Suprapubic skin (tissue), 4 donors: ENCODE data around the gene DBN1. TPM values are rescaled to one million over a fixed set of nuclear protein-coding genes. Genes with fewer than 3 reads are reported as not detected.
"Not testable (repeated sequence)": the region's sequence is repeated elsewhere in the genome, so short reads cannot be mapped to it uniquely, and the experiment has no call there.

Experiments used
- DNase-seq, 2 donors: peaks; one replicate each; pipeline ENCODE4 v3.0.0-alpha.2; 2019; ENCODE audit warnings: low spot score in 2 of 2
- H3K27ac ChIP-seq: fragments of 200-600 bp; sonication (generic); one replicate; pipeline ENCODE4 v1.5.1; 2019
- H3K27me3 ChIP-seq: fragments of 200-600 bp; sonication (generic); one replicate; pipeline ENCODE4 v1.5.1; 2019
- H3K36me3 ChIP-seq: fragments of 200-600 bp; sonication (generic); one replicate; pipeline ENCODE4 v1.5.1; 2019
- H3K4me1 ChIP-seq: fragments of 200-600 bp; sonication (generic); one replicate; pipeline ENCODE4 v1.5.1; 2019
- H3K4me3 ChIP-seq: fragments of 200-600 bp; sonication (generic); one replicate; pipeline ENCODE4 v1.5.1; 2019; ENCODE audit warnings: mild to moderate bottlenecking
- H3K9me3 ChIP-seq: fragments of 200-600 bp; sonication (generic); one replicate; pipeline ENCODE4 v1.5.1; 2019
- EP300 ChIP-seq: sonication (generic); formaldehyde crosslinking; IDR thresholded peaks from one replicate; pipeline ENCODE4 v1.6.1; 2017; ENCODE audit warnings: antibody characterized with exemption
- POLR2A ChIP-seq, 2 donors: fragments of 450-650 bp; IDR thresholded peaks; one replicate each; pipeline ENCODE4 v1.6.1; 2017; ENCODE audit warnings: antibody characterized with exemption in 2 of 2, mild to moderate bottlenecking in 2 of 2, moderate library complexity in 2 of 2
- POLR2AphosphoS5 ChIP-seq, 3 donors: sonication (generic); formaldehyde crosslinking; IDR thresholded peaks; one replicate each; pipeline ENCODE4 v1.6.1; 2017; ENCODE audit warnings: antibody characterized with exemption in 3 of 3
- WGBS: methylation state at CpG from one replicate; pipeline ENCODE4 v1.1.5; 2018; 5-methylcytosine and 5-hydroxymethylcytosine counted together
- total RNA-seq, 4 donors: library from RNA; depleted of rRNA; stranded (reverse); fragments of >200 nt; gene quantifications; one replicate each; pipeline ENCODE4 v1.1.0, GENCODE V29; 2016
- TF ChIP-seq, protein P1 (sequence below), 2 donors: fragments of 200-600 bp in 1 of 2; fragments of 450-650 bp in 1 of 2; sonication (generic) in 1 of 2; IDR thresholded peaks; one replicate each; pipeline ENCODE4 v1.5.1; 2016 to 2019; ENCODE audit warnings: antibody characterized with exemption in 2 of 2, mild to moderate bottlenecking in 1 of 2, moderate library complexity in 1 of 2

Gene DBN1
- total RNA-seq, 4 donors from 2014 or later: 13.1 to 43.4 (median 25.3) TPM

DNA sequence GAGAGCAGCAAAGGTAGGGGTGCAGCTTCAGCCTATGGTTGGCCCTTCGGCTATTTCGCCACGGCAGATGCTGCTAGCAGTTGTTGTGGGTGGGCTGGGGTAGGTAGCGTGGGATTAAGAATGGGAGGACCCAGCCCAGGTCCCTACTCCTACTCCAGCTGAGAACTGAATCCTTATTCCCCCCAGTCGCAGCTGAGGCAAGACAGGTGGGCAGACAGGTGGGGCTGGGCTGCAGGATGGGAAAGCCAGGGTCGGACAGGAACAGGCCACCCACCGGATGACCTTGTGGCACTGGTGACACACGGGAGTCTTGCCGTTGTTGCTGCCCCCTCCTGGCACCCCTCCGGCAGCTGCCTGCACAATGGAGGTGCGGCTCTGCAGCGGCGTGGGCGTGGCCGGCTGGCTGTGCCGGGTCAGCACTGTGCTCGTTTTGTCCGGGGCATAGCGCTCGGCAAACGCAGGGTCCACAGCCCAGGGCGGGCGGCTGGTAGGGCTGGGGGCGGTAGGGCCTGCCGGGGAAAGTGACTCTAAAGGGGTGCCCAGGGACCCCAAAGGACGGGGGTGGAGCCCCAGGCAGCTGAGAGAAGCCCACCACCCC is 15.8 kb upstream of the DBN1 start:
- Histone ChIP-seq H3K4me3 (no peak overlapping the region), H3K9me3 (no peaks in the 10 kb centered on the region), H3K27ac (no peak overlapping the region), H3K4me1 (peaks cover 14% of the 10 kb centered on the region), H3K27me3 (no peaks in the 10 kb centered on the region), H3K36me3 (peaks cover 69% of the 10 kb centered on the region)
- WGBS: 95% methylated on average over 4 of the region's 26 CpGs
- no peak for DNase-seq
- TF ChIP-seq POLR2A (IDR thresholded peaks at IDR 0.05) (no peak), EP300 (no peak)
- TF ChIP-seq, protein P1, sequence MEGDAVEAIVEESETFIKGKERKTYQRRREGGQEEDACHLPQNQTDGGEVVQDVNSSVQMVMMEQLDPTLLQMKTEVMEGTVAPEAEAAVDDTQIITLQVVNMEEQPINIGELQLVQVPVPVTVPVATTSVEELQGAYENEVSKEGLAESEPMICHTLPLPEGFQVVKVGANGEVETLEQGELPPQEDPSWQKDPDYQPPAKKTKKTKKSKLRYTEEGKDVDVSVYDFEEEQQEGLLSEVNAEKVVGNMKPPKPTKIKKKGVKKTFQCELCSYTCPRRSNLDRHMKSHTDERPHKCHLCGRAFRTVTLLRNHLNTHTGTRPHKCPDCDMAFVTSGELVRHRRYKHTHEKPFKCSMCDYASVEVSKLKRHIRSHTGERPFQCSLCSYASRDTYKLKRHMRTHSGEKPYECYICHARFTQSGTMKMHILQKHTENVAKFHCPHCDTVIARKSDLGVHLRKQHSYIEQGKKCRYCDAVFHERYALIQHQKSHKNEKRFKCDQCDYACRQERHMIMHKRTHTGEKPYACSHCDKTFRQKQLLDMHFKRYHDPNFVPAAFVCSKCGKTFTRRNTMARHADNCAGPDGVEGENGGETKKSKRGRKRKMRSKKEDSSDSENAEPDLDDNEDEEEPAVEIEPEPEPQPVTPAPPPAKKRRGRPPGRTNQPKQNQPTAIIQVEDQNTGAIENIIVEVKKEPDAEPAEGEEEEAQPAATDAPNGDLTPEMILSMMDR (IDR thresholded peaks at IDR 0.05): no peak

DNA sequence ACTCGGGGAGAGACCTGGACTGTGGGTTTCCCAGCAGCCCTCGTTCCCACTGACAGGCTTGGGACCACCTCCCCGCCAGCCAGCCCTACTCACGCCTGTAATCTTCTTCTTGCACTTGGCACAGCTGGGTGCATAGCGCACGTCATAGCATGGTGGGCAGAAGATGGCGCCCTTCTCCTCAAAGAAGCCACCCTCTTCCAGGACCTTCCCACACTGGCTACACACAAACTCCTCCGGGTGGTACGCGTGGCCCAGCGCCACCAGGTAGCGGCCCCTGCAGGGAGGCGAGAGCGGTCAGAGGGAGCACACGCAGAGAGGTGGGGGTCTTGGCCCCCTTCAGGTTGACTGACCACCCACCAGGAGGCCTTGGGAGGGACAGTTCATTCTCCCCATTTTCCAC is 14.5 kb upstream of the DBN1 start:
- Histone ChIP-seq H3K36me3 (peaks cover 69% of the 10 kb centered on the region), H3K9me3 (no peaks in the 10 kb centered on the region), H3K4me1 (peaks cover 2% of the 10 kb centered on the region), H3K27me3 (no peaks in the 10 kb centered on the region), H3K4me3 (no peak overlapping the region), H3K27ac (no peak overlapping the region)
- TF ChIP-seq POLR2AphosphoS5 (IDR thresholded peaks at IDR 0.05) (no peak), POLR2A (IDR thresholded peaks at IDR 0.05) (no peak), EP300 (no peak)
- TF ChIP-seq, protein P1 (IDR thresholded peaks at IDR 0.05): no peak
- 90% methylated on average over 9 of the region's 15 CpGs for WGBS
- no peak for DNase-seq

DNA sequence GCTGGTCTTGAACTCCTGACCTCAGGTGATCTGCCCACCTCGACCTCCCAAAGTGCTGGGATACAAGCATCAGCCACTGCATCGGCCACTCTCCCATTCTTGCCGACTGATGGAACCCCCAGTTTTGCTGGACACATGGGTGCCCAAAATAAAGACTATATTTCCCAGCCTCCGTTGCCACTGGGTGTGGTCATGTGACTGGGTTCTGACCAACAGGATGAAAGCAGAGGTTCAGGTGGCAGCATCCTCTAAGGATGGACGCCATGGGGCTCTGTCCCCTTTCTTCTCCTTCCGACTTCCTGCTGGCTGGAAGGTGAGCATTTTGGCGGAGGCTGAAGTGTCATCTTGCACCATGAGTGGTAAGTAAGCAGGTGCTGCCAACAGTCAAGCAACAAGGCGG is 13.7 kb upstream of the DBN1 start:
- Histone ChIP-seq H3K27ac (no peak overlapping the region), H3K27me3 (no peaks in the 10 kb centered on the region), H3K4me1 (no peaks in the 10 kb centered on the region), H3K9me3 (no peaks in the 10 kb centered on the region), H3K36me3 (peaks cover 65% of the 10 kb centered on the region), H3K4me3 (no peak overlapping the region)
- no peak for TF ChIP-seq POLR2A (IDR thresholded peaks at IDR 0.05)
- no peak for TF ChIP-seq POLR2AphosphoS5 (IDR thresholded peaks at IDR 0.05)
- TF ChIP-seq EP300: no peak
- TF ChIP-seq, protein P1 (IDR thresholded peaks at IDR 0.05): no peak
- WGBS: 93% methylated on average over 8 of the region's 8 CpGs
- no peak for DNase-seq

DNA sequence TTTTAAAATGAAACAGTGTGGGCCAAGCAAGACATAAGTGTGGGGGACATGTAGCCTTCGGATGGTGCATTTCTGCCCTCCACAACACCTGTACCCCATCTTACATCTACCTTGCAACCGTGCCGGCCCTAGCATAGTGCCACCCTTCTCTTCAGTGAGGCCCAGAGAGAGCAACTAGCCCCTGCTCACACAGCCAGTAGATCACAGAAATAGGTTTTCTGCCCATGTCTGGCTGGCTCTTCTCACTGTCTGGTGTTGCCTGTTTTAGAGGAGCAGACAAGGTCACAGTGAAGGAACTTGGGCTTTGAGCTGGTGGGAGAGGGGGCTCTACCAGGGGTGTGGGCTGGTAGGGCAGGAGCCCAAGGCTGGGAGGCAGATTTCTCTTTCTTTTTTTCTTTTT is 12.8 kb upstream of the DBN1 start:
- Histone ChIP-seq H3K36me3 (peaks cover 56% of the 10 kb centered on the region), H3K9me3 (no peaks in the 10 kb centered on the region), H3K27ac (no peak overlapping the region), H3K27me3 (no peaks in the 10 kb centered on the region), H3K4me1 (no peaks in the 10 kb centered on the region), H3K4me3 (no peak overlapping the region)
- 100% methylated on average over 3 of the region's 3 CpGs for WGBS
- no peak for DNase-seq
- TF ChIP-seq POLR2A (IDR thresholded peaks at IDR 0.05) (no peak), EP300 (no peak), POLR2AphosphoS5 (IDR thresholded peaks at IDR 0.05) (no peak)
- TF ChIP-seq, protein P1 (IDR thresholded peaks at IDR 0.05): no peak

DNA sequence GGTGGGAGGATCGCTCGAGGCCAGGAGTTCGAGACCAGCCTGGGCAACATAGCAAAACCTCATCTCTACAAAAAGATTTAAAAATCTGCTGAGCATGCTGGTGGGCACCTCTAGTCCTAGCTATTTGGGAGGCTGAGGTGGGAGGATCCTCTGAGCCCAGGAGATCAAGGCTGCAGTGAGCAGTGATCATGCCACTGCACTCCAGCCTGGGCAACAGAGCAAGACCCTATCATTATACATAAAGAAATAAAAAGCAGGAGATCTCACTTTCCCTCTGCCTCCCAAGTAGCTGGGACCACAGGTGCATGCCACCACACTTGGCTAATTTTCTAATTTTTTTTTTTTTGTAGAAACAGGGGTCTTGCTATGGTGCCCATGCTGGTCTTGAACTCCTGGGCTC is 12.3 kb upstream of the DBN1 start:
- H3K4me1 ChIP-seq, H3K27me3 ChIP-seq, H3K9me3 ChIP-seq, H3K27ac ChIP-seq, H3K4me3 ChIP-seq, DNase-seq: not testable (repeated sequence)
- H3K36me3 ChIP-seq: peaks cover 51% of the 10 kb centered on the region
- WGBS: 100% methylated on average over 3 of the region's 3 CpGs

DNA sequence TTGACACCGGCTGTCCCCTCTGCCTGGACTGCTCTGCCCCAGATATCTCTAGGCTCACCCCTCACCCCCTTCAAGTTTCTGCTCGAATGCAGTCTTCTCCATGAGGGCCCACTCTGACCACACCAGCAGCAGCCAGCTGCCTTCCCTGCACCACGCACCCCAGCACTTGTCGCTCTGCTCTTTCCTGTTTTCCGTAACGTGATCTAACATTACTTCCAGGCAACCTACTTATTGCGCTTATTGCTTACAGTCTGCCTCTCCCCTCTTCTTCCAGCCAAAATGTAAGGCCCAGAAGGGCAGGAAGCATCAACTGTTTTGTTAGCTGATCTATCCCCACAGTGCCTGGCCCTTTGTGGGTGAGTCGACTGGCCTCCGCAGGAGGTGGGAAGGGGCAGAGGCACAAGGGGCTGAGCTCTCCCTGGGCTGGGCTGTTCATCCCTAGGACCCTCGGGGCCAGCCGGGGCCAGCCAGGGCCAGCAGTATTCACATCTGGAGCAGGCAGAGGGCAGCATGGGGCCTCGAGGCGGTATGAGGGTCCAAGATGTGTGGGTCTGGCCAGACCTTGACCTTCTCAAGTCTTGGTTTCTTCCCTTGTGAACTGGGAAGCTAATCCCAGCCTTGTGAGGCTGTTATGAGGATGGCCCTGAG is 11.6 kb upstream of the DBN1 start:
- no peaks in the 10 kb centered on the region for H3K27me3 ChIP-seq
- peaks cover 44% of the 10 kb centered on the region for H3K36me3 ChIP-seq
- no peak overlapping the region for H3K27ac ChIP-seq
- H3K4me3 ChIP-seq: no peak overlapping the region
- H3K4me1 ChIP-seq: no peaks in the 10 kb centered on the region
- 80% methylated on average over 11 of the region's 13 CpGs for WGBS
- no peaks in the 10 kb centered on the region for H3K9me3 ChIP-seq
- DNase-seq: no peak
- TF ChIP-seq POLR2A (IDR thresholded peaks at IDR 0.05) (no peak), EP300 (no peak), POLR2AphosphoS5 (IDR thresholded peaks at IDR 0.05) (no peak)
- TF ChIP-seq, protein P1 (IDR thresholded peaks at IDR 0.05): no peak
